HepG2 (cell line): Measurements from ENCODE around the gene OGG1. TPM values are rescaled to one million over a fixed set of nuclear protein-coding genes. Genes with fewer than 3 reads are reported as not detected.

Source experiments
- DPF2 ChIP-seq: sonication (generic); formaldehyde crosslinking; IDR thresholded peaks from 2 replicates; pipeline ENCODE4 v1.4.0; 2020; ENCODE audit warnings: mild to moderate bottlenecking, low read depth, missing genetic modification reagents, borderline replicate concordance
- FOXA3 ChIP-seq: IDR thresholded peaks from 2 replicates; pipeline ENCODE4 v1.6.1; 2016; ENCODE audit warnings: missing genetic modification reagents, missing compliant biosample characterization
- IRF9 ChIP-seq: sonication (generic); formaldehyde crosslinking; IDR thresholded peaks from 2 replicates; pipeline ENCODE4 v1.8.0; 2022; ENCODE audit warnings: missing genetic modification reagents, mild to moderate bottlenecking, borderline replicate concordance
- KAT8 ChIP-seq: IDR thresholded peaks from 2 replicates; pipeline ENCODE4 v1.6.1; 2016; ENCODE audit warnings: missing genetic modification reagents, missing compliant biosample characterization
- MTERF4 ChIP-seq: sonication (generic); formaldehyde crosslinking; IDR thresholded peaks from 2 replicates; pipeline ENCODE4 v1.8.0; 2023; ENCODE audit warnings: mild to moderate bottlenecking, missing genetic modification reagents
- NCOR1 ChIP-seq: fragments of 200-600 bp; sonication (generic); IDR thresholded peaks from 2 replicates; pipeline ENCODE4 v1.7.0; 2017; ENCODE audit warnings: antibody characterized with exemption, low read length, borderline replicate concordance
- NFRKB ChIP-seq: fragments of 450-650 bp; IDR thresholded peaks from 2 replicates; pipeline ENCODE4 v1.6.1; 2017
- PHF5A ChIP-seq: IDR thresholded peaks from one replicate; pipeline ENCODE4 v1.6.1; 2018; ENCODE audit warnings: low read depth, missing genetic modification reagents; ENCODE audit not compliant: unreplicated experiment
- ZBTB25 ChIP-seq: IDR thresholded peaks from 2 replicates; pipeline ENCODE4 v1.6.1; 2018; ENCODE audit warnings: missing genetic modification reagents
- ZNF33B ChIP-seq: sonication (generic); formaldehyde crosslinking; IDR thresholded peaks from 2 replicates; pipeline ENCODE4 v1.5.1; 2020; ENCODE audit warnings: mild to moderate bottlenecking, missing genetic modification reagents
- ZNF350 ChIP-seq: sonication (generic); formaldehyde crosslinking; IDR thresholded peaks from 2 replicates; pipeline ENCODE4 v1.4.0; 2020; ENCODE audit warnings: mild to moderate bottlenecking, low read depth, missing genetic modification reagents, borderline replicate concordance
- ZNF567 ChIP-seq: sonication (generic); formaldehyde crosslinking; IDR thresholded peaks from 2 replicates; pipeline ENCODE4 v1.8.1; 2023; ENCODE audit warnings: mild to moderate bottlenecking, missing genetic modification reagents, borderline replicate concordance
- ZNF569 ChIP-seq: sonication (generic); formaldehyde crosslinking; IDR thresholded peaks from 2 replicates; pipeline ENCODE4 v1.5.0; 2020; ENCODE audit warnings: mild to moderate bottlenecking, missing genetic modification reagents, moderate library complexity, borderline replicate concordance
- ZNF839 ChIP-seq: sonication (generic); formaldehyde crosslinking; IDR thresholded peaks from 2 replicates; pipeline ENCODE4 v1.4.0; 2020; ENCODE audit warnings: missing genetic modification reagents, mild to moderate bottlenecking, borderline replicate concordance
- polyA plus RNA-seq, 8 experiments: library from polyadenylated mRNA; depleted of rRNA in 3 of 8; stranded (reverse) in 7 of 8; unstranded in 1 of 8; fragments of >200 nt; fragmentation: Illumina TruSeq in 4 of 8; extraction: Trizol in 4 of 8; gene quantifications; 2 replicates each; pipeline versions ENCODE4 v1.2.1 to v1.2.3, GENCODE V29; 2011 to 2016; ENCODE audit warnings: low read depth in 4 of 8, missing spikeins in 1 of 8, mixed read lengths in 1 of 8; ENCODE audit not compliant: insufficient read depth in 1 of 8
- total RNA-seq, 5 experiments: library from RNA; depleted of rRNA; stranded (reverse); fragments of >200 nt; fragmentation: Illumina TruSeq; extraction: Trizol; gene quantifications; 2 replicates each; pipeline ENCODE4 v1.2.3, GENCODE V29; 2016; ENCODE audit warnings: low read depth in 1 of 5
- TF ChIP-seq, protein P1 (sequence below): IDR thresholded peaks from 2 replicates; pipeline ENCODE4 v1.6.1; 2012; ENCODE audit warnings: low read depth, low read length, improper control_type of control experiment
- TF ChIP-seq, protein P2 (sequence below): sonication (generic); formaldehyde crosslinking; IDR thresholded peaks from 2 replicates; pipeline ENCODE4 v1.8.0; 2022; ENCODE audit warnings: mild to moderate bottlenecking, missing genetic modification reagents; ENCODE audit not compliant: insufficient replicate concordance
- TF ChIP-seq, protein P3 (sequence below): sonication (generic); formaldehyde crosslinking; IDR thresholded peaks from 2 replicates; pipeline ENCODE4 v1.8.0; 2022; ENCODE audit warnings: mild to moderate bottlenecking, missing genetic modification reagents, moderate library complexity
- TF ChIP-seq, protein P4 (sequence below): sonication (generic); formaldehyde crosslinking; conservative IDR thresholded peaks from 2 replicates; pipeline ENCODE4 v1.4.0; 2020; ENCODE audit warnings: mild to moderate bottlenecking, missing genetic modification reagents, moderate library complexity

OGG1 gene
- total and polyA plus RNA-seq, 2 of the 13 experiments (the other 11 are each of a cell fraction or from before 2014, with no cell fraction given) = 28.7 to 33.2 TPM

DNA sequence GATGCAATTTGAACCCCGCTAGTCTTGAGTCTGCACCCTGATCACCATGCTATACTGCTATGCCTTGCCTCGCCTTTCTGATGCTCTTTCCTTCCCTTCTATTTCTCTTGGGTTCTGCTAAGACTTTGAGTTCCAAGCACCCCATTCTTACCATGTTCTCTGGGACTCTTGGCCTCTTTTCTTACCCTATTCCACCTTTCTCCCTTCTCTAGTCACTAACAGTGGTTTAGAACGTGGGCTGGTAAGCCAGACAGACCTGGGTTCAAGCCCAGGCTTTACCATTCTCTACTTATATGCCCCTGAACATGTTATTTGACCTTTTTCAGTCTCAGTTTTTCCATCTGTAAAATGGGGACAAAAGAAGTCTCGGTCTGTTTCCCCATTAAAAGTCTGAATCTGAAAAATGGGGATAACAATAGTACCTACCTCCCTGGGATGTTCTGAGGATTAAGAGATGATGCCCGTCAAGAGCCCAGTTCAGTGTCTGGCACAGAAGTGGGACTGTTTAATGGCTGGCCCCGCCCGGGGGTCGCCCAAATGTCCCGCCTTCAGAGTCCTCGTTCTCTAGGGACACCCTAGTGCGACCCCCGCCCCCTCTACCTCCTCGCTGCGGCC is 42.1 kb downstream of the OGG1 start (continued):
- TF ChIP-seq MTERF4 (CRISPR knock-in tag) = no peak
- TF ChIP-seq, protein P1, sequence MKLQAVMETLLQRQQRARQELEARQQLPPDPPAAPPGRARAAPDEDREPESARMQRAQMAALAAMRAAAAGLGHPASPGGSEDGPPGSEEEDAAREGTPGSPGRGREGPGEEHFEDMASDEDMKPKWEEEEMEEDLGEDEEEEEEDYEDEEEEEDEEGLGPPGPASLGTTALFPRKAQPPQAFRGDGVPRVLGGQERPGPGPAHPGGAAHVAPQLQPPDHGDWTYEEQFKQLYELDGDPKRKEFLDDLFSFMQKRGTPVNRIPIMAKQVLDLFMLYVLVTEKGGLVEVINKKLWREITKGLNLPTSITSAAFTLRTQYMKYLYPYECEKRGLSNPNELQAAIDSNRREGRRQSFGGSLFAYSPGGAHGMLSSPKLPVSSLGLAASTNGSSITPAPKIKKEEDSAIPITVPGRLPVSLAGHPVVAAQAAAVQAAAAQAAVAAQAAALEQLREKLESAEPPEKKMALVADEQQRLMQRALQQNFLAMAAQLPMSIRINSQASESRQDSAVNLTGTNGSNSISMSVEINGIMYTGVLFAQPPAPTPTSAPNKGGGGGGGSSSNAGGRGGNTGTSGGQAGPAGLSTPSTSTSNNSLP = no peak
- TF ChIP-seq ZNF33B (CRISPR knock-in tag) = no peak
- TF ChIP-seq FOXA3 (CRISPR knock-in tag) = no peak
- no peak for TF ChIP-seq KAT8 (CRISPR knock-in tag)
- TF ChIP-seq ZNF839 (CRISPR knock-in tag) = no peak
- 0 out of 2 replicates have a peak, but pooled peaks have one; percentile 11 for TF ChIP-seq ZNF569 (CRISPR knock-in tag)
- TF ChIP-seq, protein P2, sequence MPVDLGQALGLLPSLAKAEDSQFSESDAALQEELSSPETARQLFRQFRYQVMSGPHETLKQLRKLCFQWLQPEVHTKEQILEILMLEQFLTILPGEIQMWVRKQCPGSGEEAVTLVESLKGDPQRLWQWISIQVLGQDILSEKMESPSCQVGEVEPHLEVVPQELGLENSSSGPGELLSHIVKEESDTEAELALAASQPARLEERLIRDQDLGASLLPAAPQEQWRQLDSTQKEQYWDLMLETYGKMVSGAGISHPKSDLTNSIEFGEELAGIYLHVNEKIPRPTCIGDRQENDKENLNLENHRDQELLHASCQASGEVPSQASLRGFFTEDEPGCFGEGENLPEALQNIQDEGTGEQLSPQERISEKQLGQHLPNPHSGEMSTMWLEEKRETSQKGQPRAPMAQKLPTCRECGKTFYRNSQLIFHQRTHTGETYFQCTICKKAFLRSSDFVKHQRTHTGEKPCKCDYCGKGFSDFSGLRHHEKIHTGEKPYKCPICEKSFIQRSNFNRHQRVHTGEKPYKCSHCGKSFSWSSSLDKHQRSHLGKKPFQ (CRISPR knock-in tag) = no peak
- TF ChIP-seq ZNF350 (CRISPR knock-in tag) = no peak
- TF ChIP-seq, protein P3, sequence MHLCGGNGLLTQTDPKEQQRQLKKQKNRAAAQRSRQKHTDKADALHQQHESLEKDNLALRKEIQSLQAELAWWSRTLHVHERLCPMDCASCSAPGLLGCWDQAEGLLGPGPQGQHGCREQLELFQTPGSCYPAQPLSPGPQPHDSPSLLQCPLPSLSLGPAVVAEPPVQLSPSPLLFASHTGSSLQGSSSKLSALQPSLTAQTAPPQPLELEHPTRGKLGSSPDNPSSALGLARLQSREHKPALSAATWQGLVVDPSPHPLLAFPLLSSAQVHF = no peak
- no peak for TF ChIP-seq NCOR1
- TF ChIP-seq ZBTB25 (CRISPR knock-in tag) = no peak
- no peak for TF ChIP-seq IRF9 (CRISPR knock-in tag)
- no peak for TF ChIP-seq DPF2
- TF ChIP-seq, protein P4, sequence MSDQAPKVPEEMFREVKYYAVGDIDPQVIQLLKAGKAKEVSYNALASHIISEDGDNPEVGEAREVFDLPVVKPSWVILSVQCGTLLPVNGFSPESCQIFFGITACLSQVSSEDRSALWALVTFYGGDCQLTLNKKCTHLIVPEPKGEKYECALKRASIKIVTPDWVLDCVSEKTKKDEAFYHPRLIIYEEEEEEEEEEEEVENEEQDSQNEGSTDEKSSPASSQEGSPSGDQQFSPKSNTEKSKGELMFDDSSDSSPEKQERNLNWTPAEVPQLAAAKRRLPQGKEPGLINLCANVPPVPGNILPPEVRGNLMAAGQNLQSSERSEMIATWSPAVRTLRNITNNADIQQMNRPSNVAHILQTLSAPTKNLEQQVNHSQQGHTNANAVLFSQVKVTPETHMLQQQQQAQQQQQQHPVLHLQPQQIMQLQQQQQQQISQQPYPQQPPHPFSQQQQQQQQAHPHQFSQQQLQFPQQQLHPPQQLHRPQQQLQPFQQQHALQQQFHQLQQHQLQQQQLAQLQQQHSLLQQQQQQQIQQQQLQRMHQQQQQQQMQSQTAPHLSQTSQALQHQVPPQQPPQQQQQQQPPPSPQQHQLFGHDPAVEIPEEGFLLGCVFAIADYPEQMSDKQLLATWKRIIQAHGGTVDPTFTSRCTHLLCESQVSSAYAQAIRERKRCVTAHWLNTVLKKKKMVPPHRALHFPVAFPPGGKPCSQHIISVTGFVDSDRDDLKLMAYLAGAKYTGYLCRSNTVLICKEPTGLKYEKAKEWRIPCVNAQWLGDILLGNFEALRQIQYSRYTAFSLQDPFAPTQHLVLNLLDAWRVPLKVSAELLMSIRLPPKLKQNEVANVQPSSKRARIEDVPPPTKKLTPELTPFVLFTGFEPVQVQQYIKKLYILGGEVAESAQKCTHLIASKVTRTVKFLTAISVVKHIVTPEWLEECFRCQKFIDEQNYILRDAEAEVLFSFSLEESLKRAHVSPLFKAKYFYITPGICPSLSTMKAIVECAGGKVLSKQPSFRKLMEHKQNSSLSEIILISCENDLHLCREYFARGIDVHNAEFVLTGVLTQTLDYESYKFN (CRISPR knock-in tag) = no peak
- no peak for TF ChIP-seq PHF5A (CRISPR knock-in tag)
- TF ChIP-seq ZNF567 (CRISPR knock-in tag) = no peak
- TF ChIP-seq NFRKB = no peak
